Fibroblast of skin of right biceps (primary cell): ENCODE data around the gene P4HTM.

ENCODE experiments used
- DNase-seq: peaks from one replicate; pipeline ENCODE4 v3.0.0-alpha.2; 2013

The P4HTM gene

GRCh38 chr3:49009396-49009795, 19.4 kb downstream of the P4HTM start:
- DNase-seq, result no peak

GRCh38 chr3:49012441-49013017, 22.5 kb downstream of the P4HTM start:
- no peak for DNase-seq

GRCh38 chr3:49013113-49013737, 23.2 kb downstream of the P4HTM start:
- DNase-seq, result no peak

GRCh38 chr3:49013738-49014660, 24.0 kb downstream of the P4HTM start:
- no peak for DNase-seq

GRCh38 chr3:49015072-49015471, 25.0 kb downstream of the P4HTM start:
- DNase-seq, result no peak

GRCh38 chr3:49015765-49016164, 25.7 kb downstream of the P4HTM start:
- DNase-seq, result no peak

- DNase-seq, result no peak
Measured at GRCh38 chr3:49016414-49017228, 26.6 kb downstream of the P4HTM start.

- DNase-seq, result no peak
Measured at GRCh38 chr3:49017229-49017970, 27.4 kb downstream of the P4HTM start.

GRCh38 chr3:49017971-49018706, 28.1 kb downstream of the P4HTM start, which contains the start of gene DALRD3:
Gene DALRD3 (minus strand): TSS chr3:49018580. CDS start chr3:49018564, 16 bp downstream.
- DNase-seq, result peak; percentile 56

GRCh38 chr3:49018707-49019006, 28.6 kb downstream of the P4HTM start:
- DNase-seq, result no peak

- DNase-seq, result no peak
Measured at GRCh38 chr3:49019941-49020329, 29.9 kb downstream of the P4HTM start.

- DNase-seq, result no peak
Measured at GRCh38 chr3:49020330-49021212, 30.5 kb downstream of the P4HTM start.

GRCh38 chr3:49021213-49021812, 31.3 kb downstream of the P4HTM start:
- peak; percentile 97 for DNase-seq

GRCh38 chr3:49021813-49022687, 32.0 kb downstream of the P4HTM start, which contains the start of gene NDUFAF3:
Gene NDUFAF3 (plus strand): TSS chr3:49022121. CDS start chr3:49022145, 24 bp downstream.
- DNase-seq, result peak; percentile 90

- DNase-seq, result no peak
Measured at GRCh38 chr3:49022688-49023171, 32.7 kb downstream of the P4HTM start.

- no peak for DNase-seq
Measured at GRCh38 chr3:49023775-49024174, 33.7 kb downstream of the P4HTM start.

- DNase-seq, result no peak
Measured at GRCh38 chr3:49024449-49024848, 34.4 kb downstream of the P4HTM start.

- DNase-seq, result no peak
Measured at GRCh38 chr3:49025005-49025792, 35.2 kb downstream of the P4HTM start.
